ENCODE measurements around the gene FAAP20.
A peak's percentile ranks its signal among the peaks of the same experiment; 100 is the strongest.

The FAAP20 gene

DNA sequence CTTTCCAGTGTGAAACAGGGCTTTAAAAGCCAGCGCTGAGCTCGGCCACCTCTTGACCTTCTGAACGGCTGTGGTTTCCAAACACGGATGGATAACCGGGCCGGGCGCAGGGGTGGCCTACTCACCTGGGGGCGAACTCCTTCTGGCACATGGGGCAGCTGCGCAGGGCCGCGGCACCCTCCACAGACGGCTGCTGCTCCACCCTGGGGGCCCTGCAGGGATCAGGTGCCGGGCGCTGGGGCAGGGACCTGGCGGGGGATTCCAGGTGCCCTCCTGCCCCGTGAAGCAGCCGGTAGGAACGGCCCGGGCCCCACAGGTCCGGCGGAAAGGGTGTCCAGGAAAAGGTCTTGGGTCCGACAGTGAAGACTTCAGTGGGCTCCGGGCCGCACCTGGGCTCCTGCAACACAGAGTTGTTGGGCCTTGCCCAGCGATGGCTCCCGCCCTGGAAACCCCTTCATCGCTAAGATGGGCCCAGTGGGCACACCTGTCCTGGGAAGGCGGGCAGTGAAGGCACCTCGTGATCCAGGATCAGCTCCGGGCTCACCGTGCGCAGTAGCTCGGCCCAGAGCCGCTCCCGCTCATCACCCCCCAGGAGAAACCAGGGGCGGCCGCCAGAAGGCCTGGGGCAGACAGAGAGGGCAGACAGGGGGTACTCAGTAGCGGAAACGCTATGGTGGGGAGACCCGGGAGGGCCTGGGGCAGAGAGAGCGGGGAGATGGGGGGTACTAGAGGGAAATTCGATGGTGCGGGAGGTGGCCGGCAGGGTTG lies 874 bp downstream of the FAAP20 start:
- DNase-seq, result no peak

DNA sequence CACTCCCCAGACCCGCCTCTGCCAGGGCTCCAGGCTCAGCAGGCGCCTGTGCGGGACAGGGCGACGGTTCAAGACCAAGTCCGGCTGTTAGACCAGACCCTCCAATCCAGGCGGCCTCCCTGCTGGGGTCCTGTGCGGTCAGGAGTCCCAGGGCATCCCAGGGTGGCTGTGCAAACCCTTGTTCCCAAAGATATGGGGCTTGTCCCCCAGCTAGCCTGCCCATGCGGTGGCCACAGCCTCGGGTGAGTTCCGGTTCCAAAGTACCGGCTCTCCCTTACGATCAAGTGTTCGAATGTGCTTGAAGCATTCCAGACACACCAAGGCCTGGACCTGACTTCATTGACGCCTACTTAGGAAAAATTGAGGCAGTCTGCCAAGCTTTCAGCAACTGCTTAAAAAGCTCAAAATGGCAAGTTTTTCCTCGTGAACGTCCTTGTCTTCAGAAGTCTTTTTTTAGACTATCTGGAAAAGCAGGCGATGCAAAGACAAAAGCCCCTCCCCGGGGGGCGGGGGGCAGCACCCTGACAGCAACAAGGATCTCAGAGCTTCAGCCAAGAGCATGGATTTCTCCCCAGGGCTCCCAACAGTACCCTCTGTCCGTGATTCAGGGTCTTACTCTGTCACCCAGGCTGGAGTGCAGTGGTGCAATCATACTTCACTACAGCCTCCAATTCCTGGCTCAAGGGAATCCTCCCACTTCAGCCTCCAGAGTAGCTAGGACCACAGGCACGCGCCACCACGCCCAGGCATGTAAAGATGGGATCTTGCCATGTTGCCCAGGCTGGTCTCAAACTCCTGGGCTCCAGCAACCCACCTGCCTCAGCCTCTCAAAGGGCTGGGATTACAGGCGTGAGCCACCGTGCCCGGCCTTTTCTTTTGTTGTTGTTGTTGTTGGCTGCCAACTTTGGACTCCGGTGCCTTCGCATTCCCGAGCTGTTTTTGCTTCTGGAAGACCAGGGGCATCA lies 2.3 kb downstream of the FAAP20 start:
- no peak for DNase-seq

DNA sequence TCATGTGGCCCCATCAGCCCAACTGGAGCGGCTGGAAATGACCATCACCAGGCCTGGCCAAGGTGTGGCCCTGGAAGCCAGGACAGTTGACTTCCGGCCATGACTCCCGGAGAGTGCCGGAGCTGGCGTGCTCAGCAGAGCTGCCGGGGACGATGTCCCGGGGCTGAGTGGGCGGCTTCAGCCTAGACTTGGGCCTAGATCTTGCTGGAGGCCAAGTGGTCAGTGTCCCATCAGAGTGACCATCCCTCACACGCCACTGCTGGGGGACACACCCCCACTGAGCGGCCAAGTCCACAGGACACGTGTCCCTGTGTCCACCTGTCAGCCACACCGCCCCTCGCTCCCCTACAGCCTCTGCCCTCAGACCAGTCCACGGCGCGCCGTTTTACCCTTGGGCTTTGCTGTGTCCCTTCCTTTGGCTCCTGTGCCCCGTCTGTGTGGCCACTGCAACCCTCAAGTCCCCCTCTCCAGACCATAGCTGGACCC lies 4.0 kb downstream of the FAAP20 start:
- no peak for DNase-seq

- DNase-seq, result peak; percentile 89
Observed at GRCh38 chr1:2189459-2190425, 4.8 kb downstream of the FAAP20 start.

GRCh38 chr1:2188336-2188735 lies 6.2 kb downstream of the FAAP20 start:
- no peak for DNase-seq

DNA sequence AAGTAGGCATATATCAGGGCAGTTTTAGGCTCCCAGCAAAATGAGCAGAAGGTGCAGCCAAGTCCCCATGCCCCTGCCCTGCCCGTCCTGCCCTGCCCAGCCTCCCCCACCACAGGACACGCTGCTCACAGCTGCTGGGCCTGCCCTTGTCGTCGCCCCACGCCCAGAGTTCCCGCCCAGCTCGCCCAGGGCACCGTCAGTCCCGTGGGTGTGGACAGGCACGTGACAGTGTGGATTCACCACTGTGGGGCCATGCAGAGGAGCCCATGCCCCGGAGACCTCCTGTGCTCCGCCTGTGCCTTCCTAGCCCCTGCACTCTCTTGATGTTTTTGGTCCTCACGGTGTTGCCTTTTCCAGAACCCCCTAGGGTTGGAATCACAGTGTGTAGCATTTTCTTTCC lies 7.0 kb downstream of the FAAP20 start:
- no peak for DNase-seq

DNA sequence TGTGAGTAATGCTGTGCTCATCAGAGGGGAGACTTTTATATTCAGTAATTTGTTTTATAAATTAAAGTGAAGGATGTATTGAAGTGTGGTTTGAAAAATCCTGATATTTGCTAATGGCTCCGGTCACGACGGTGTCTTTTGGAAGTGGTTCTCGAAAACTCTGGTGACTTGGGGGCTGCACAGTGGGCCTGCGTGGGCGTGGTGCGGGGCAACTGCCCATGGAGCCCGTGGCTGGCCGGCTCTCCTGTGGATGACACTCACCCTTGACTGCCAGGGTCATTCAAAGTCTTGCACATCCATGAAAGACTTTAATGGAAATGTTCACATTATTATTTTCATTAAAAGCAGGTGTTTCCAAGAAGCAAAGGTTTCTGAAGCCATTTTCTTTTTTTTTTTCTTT lies 7.7 kb downstream of the FAAP20 start:
- DNase-seq, result no peak

DNA sequence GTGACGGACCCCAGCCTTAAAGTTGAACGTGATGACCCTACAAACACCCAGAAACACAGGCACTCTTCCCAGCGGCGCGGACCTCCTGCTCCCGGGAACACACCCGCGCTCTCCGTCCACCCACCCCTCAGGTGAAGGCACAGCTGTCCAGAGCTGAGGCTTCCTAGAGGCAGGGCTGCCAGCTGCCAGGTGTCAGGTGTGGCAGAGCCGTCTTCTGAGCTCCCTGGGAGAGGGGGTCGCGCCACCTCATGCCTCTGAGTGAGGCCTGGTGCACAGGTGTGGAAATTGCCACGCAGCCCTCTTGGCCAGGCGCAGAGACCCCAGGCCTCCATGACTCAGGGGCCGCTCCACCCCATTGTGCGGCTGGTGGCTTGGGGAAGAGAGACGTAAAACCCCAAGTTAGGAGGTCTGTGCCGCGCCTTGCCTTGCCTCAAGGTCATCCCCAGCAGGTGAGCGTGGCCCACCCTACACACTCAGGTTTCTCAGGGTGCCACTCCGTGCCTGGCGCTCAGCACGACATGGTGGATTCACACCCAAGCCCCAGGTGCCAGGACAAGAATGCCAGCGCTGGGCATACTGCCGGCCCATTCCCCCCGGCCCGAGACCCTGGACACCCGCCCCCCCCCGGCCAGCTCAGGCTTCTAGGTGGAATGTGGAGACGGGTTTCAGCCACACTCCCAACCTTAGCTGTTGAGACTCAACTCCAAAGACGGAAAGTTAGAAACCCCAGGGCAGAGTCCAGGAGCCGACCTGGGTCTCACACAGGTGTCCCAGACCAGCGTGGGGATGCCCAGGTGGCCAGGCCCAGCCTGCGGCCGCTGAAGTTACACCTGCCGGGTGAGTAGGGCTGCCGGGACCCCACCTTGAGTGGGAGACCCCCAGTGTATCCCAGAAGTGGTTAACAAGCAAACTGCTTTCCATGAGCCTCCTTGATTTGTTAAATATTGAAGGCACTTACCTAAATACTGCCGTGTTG lies 8.4 kb downstream of the FAAP20 start:
- DNase-seq, result no peak

- no peak for DNase-seq
Observed at GRCh38 chr1:2184934-2185333, 9.6 kb downstream of the FAAP20 start.

DNA sequence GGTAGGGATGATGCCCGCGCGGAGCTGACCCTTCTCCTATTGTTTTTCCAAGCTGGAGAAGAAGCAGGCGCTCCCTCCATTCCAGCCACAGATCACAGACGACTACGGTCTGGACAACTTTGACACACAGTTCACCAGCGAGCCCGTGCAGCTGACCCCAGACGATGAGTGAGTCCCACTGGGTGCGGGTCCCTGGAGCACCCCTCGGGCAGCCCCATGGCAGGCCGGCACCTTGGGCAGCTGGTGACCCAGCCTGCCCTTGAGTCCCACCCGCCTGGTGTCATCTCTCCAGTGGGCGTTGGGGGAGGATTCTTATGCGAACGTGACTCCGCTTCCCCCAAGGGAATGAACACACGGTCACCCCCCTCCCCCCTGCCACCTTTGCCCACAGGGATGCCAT lies 10.0 kb downstream of the FAAP20 start:
- DNase-seq, result no peak

GRCh38 chr1:2183937-2184334 lies 10.6 kb downstream of the FAAP20 start:
- no peak for DNase-seq

DNA sequence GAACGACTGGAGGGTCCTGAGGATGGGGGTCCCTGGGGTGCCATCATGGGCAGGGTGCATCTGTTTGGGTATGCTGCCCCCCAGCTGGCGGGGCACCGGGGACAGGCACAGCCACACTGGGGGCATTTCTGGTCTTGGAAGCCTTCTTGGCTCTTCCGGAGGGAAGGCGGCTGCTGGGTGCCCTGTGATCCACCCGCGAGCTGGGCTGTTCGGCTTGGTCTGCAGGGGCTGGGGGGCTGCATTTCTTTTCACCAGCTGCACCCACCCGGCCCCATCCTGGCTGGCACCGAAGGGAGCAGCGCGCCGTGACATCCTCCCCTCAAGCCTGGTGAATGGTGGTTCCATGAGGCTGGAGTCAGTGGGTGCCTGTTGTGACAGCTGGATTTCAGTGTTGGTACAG lies 12.2 kb downstream of the FAAP20 start:
- DNase-seq, result no peak

- DNase-seq, result no peak
Observed at GRCh38 chr1:2181752-2182151, 12.8 kb downstream of the FAAP20 start.

DNA sequence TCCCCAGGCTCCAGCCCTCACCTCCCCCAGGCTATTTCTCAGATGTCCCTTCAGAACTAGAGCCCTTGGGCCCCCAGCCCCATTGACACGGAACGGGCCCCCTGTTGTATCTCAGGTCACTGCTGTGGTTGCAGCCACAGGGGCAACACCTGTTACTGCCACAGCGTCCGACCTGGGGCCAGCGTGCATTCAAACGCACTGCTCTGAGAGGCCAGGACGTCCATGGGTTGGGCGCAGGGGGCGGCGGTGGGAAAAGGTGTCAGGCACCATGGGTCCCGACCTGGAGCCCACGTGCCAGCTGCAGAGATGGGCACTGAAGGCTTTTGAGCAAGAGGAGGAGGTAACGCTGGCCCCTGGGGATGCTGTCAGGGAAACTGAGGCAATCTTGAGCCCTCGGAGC lies 13.3 kb downstream of the FAAP20 start:
- DNase-seq, result no peak

DNA sequence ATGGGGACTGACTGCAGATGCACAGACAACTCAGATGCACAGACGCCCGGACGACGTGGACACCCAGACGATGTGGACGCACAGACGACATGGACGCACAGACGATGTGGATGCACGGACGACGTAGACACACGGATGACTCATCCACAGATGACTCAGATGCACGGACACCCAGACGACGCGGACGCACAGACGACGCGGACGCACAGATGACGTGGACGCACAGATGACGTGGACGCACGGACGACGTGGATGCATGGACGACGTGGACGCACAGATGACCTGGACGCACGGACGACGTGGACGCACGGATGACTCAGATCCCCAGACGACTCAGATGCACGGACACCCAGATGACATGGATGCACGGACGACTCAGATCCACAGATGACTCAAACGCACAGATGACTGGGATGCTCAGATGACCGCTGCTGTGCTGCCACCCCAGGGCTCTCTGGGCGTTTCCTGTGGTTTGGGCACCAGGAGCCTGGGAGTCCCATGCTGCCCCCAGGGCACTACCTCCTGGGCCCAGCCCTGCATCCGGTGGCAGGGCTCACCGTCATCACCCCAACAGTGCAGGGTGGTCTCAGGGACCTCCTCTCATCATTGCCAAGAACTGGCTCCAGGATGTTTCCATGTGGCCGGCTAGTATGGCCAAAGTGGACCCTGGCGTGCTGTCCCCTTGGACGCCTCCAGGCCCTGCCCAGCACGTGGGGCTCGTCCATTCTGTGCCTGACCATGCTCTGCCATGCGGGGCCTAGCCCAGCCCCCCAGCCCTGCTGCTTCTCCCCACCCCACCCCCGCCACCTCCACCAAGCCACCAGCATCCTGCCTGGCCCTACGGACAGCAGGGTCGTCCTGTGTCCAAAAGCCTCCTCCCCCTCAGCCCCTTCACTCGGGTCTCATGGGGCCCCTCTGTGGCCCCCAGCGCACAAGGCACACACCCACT lies 14.0 kb downstream of the FAAP20 start:
- DNase-seq, result no peak

DNA sequence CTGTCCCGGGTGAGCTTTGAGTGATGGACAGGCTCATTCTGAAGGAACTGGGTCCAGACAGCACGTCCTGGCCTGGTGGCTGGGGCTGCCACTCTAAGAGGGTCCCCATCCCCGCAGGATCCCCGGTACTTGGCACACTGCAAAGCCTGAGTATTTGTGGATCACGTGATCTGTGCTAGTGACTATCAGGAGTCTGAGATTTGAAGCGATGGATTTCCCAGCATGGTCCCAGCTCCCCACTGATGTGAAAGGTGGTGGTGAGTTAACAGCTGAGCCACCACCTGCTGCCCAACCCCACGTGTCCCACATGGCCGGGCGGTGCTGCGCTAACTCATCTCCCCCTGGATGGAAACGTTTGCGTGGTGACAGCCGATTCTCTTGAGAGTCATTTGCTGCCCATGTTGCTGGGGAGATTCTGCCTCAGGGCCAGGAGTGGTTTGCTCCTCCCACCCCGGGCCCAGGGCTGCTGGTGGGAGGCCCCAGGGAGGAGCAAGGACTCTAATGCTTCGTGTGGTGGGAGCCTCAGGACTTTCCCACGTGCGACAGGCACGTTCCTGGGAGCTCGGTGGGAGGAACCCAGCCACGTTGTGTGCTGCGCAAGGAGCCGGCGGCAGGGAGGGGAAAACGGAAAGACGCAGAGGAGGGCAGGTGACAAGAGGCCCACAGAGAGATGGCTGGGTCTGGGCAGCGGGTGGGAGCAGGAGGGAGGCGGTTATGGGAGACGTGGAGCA lies 15.1 kb downstream of the FAAP20 start:
- DNase-seq, result no peak

DNA sequence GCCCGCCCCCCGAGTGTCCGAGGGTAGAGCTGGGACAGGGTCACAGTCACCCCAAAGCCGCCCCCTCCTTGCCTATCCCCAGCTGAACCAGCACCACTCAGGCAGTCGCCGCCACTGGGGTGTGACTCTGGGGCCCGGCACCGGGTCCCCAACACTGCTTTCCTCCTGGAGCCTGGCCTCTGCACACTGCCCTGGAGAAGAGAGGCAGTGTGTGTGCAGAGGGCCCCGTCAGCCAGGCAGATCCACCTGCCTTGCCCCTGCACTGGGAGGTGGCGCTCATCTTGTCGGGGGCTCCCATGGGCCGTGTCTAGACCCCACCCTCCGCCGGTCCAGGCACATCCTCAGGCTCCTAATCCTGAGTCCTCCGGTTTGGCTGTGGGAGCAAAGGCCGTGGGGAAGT lies 15.7 kb downstream of the FAAP20 start:
- no peak for DNase-seq

- DNase-seq, result no peak
Observed at GRCh38 chr1:2177946-2178538, 16.5 kb downstream of the FAAP20 start.

- DNase-seq, result no peak
Observed at GRCh38 chr1:2177541-2177940, 17.0 kb downstream of the FAAP20 start.

Measured in stimulated activated CD4-positive, alpha-beta T cell treated with anti-CD3 and anti-CD28 coated beads, Interleukin-1b, Interleukin-23, amount 100 ng/mL, for 48 hours (primary cell).